Measurements from ENCODE around the gene MTRF1L. TPM values are rescaled to one million over a fixed set of nuclear protein-coding genes. Genes with fewer than 3 reads are reported as not detected.
"Not testable (repeated sequence)": the region's sequence is repeated elsewhere in the genome, so short reads cannot be mapped to it uniquely, and the experiment has no call there.

Gene MTRF1L
- total RNA-seq, 1 donor from 2014 or later: 21.3 TPM

GRCh38 chr6:152975204-152975915, 27.1 kb downstream of the MTRF1L start:
- TF ChIP-seq CTCF (IDR thresholded peaks at IDR 0.05): no peak

DNA sequence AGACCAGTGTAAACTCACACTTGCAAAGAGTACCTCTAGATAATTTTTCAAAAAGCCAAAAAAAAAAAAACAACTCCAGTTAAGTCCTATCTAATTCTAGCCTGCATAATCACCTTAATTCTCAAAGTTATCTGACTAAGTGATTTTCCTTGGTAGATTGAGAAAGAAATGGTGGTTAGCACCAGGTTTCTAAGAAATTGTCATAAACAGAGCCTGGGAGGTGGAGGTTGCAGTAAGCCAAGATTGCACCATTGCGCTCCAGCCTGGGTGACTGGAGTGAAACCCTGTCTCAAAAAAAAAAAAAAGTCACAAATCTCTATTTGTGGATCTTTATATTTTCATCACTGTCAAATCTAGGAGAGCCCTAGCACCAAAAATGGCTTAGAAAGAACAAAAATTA, 28.6 kb downstream of the MTRF1L start:
- POLR2A ChIA-PET: no interaction called here

More at GRCh38 chr6:152975204-152975915, 27.1 kb downstream of the MTRF1L start:
- POLR2A ChIA-PET: no interaction called here
- Mint-ChIP-seq H3K4me1 (peaks cover 22% of the 10 kb centered on the region), H3K9me3 (no peaks in the 10 kb centered on the region), H3K4me3 (peak overlapping the region; percentile 8), H3K27ac (no peak overlapping the region), H3K27me3 (no peaks in the 10 kb centered on the region), H3K36me3 (ENCODE audit: low read depth) (peaks cover 57% of the 10 kb centered on the region)
- peak; percentile 34 for ATAC-seq (ENCODE audit: low read depth)
- CTCF ChIA-PET: no interaction called here
- DNase-seq: no peak
- intact Hi-C loops (cut with micrococcal nuclease): no loop called here

GRCh38 chr6:152969688-152970418, 32.7 kb downstream of the MTRF1L start:
- CTCF ChIA-PET: interaction anchor here (1.3 kb wide), 1 partner anchor 22 kb away, joined by 3 read pairs; no protein-coding TSS in a partner anchor

More for the DNA sequence above, 28.6 kb downstream of the MTRF1L start:
- Mint-ChIP-seq H3K27me3 (no peaks in the 10 kb centered on the region), H3K36me3 (ENCODE audit: low read depth) (peaks cover 71% of the 10 kb centered on the region), H3K9me3 (peaks cover 7% of the 10 kb centered on the region), H3K4me1 (peaks cover 15% of the 10 kb centered on the region), H3K4me3 (no peak overlapping the region), H3K27ac (no peak overlapping the region)
- ATAC-seq (ENCODE audit: low read depth) (no peak), DNase-seq (no peak)
- intact Hi-C loops (cut with micrococcal nuclease): no loop called here
- CTCF ChIA-PET: interaction anchor here (1.2 kb wide), 1 partner anchor 26 kb away, joined by 4 read pairs; no protein-coding TSS in a partner anchor
- TF ChIP-seq CTCF (IDR thresholded peaks at IDR 0.05): no peak

DNA sequence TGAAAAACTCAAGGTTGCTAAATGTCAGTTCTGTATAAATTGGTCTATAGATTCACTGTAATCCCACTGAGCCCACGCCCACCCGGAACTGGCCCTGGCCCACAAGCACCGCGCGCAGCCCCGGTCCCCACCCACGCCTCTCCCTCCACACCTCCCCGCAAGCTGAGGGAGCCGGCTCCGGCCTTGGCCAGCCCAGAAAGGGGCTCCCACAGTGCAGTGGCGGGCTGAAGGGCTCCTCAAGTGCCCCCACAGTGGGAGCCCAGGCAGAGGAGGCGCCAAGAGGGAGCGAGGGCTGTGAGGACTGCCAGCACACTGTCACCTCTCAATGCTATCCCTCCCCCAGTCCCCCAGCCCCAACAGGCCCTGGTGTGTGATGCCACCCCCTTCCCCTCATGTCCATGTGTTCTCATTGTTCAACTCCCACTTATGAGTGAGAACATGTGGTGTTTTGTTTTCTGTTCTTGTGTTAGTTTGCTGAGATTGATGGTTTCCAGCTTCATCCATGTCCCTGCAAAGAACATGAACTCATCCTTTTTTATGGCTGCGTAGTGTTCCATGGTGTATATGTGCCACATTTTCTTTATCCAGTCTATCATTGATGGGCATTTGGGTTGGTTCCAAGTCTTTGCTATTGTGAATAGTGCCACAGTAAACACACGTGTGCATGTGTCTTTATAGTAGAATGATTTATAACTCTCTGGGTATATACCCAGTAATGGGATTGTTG, 36.2 kb downstream of the MTRF1L start:
- CTCF ChIA-PET; H3K4me3 Mint-ChIP-seq; intact Hi-C loops (cut with micrococcal nuclease); ATAC-seq (ENCODE audit: low read depth); POLR2A ChIA-PET; H3K4me1 Mint-ChIP-seq; H3K27ac Mint-ChIP-seq; H3K27me3 Mint-ChIP-seq; DNase-seq: not testable (repeated sequence)
- Mint-ChIP-seq H3K36me3 (ENCODE audit: low read depth) (peaks cover 26% of the 10 kb centered on the region), H3K9me3 (peaks cover 32% of the 10 kb centered on the region)

More at GRCh38 chr6:152969688-152970418, 32.7 kb downstream of the MTRF1L start:
- POLR2A ChIA-PET: no interaction called here
- Mint-ChIP-seq H3K36me3 (ENCODE audit: low read depth) (peaks cover 56% of the 10 kb centered on the region), H3K4me3 (no peak overlapping the region), H3K27ac (no peak overlapping the region), H3K9me3 (peaks cover 28% of the 10 kb centered on the region), H3K27me3 (no peaks in the 10 kb centered on the region), H3K4me1 (peaks cover 2% of the 10 kb centered on the region)
- DNase-seq (no peak), ATAC-seq (ENCODE audit: low read depth) (no peak)
- TF ChIP-seq CTCF (IDR thresholded peaks at IDR 0.05): no peak
- intact Hi-C loops (cut with micrococcal nuclease): no loop called here

DNA sequence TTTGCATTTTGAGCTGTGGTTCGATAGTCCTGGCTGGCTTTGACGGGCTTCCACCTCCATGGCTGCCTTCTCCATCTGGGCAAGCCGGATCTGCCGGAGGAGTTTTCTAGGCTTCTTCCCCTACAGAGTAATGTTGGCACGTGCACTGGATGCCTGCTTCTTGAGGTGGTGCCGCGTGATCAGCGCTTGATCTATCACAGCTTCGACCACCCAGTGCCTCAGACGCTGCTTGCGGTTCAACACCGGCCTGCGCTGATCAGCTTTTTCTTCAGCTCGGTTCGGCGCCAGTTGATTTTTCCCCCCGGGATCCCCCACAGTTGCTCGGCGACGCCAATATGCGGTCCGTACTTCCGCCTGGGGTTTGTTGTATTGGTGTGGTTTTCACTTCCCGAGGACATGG, 43.2 kb downstream of the MTRF1L start:
- Mint-ChIP-seq H3K4me3 (no peak overlapping the region), H3K4me1 (no peaks in the 10 kb centered on the region), H3K9me3 (no peaks in the 10 kb centered on the region), H3K36me3 (ENCODE audit: low read depth) (no peaks in the 10 kb centered on the region), H3K27ac (no peak overlapping the region), H3K27me3 (peaks cover 18% of the 10 kb centered on the region)
- intact Hi-C loops (cut with micrococcal nuclease): no loop called here
- ChIA-PET CTCF (no interaction called here), POLR2A (no interaction called here)
- DNase-seq: no peak
- no peak for ATAC-seq (ENCODE audit: low read depth)
- TF ChIP-seq CTCF (IDR thresholded peaks at IDR 0.05): no peak

Measured in activated B cell treated with CpG ODN at 0.5 μM for 24 hours (primary cell).